KBM-7 (cell line): Measurements from ENCODE around the gene SYNGR1.

Experiments
- DNase-seq: peaks from one replicate; pipeline ENCODE4 v3.0.0-alpha.2; 2015
- in situ Hi-C: fragments of 300-500 bp; cut with MboI; formaldehyde crosslinking; loops from 2 replicates; pipeline ENCODE4 v1.14.3; 2020; ENCODE audit warnings: low sequenced_read_pairs, low pct_unique_long_range_greater_than_20kb, mixed read lengths

The SYNGR1 gene

GRCh38 chr22:39349967-39350726 is at the start of gene SYNGR1:
TSS of gene SYNGR1 (plus strand) at chr22:39349991. CDS start at chr22:39350011, 20 bp downstream.
- no peak for DNase-seq
- in situ Hi-C loops: no loop called here

GRCh38 chr22:39300186-39300830 is 49.5 kb upstream of the SYNGR1 start:
- peak; percentile 77 for DNase-seq
- in situ Hi-C loops: loop anchor here (10.0 kb wide), 1 partner anchor 126 kb away; no protein-coding TSS in a partner anchor

- DNase-seq: no peak
- in situ Hi-C loops: loop anchor here (10.0 kb wide), 1 partner anchor 126 kb away; no protein-coding TSS in a partner anchor
Observed at GRCh38 chr22:39301108-39301507, 48.7 kb upstream of the SYNGR1 start.

GRCh38 chr22:39301926-39302325 is 47.9 kb upstream of the SYNGR1 start:
- in situ Hi-C loops: loop anchor here (10.0 kb wide), 1 partner anchor 127 kb away; no protein-coding TSS in a partner anchor
- DNase-seq: no peak

- no peak for DNase-seq
- in situ Hi-C loops: loop anchor here (10.0 kb wide), 1 partner anchor 128 kb away; no protein-coding TSS in a partner anchor
Observed at GRCh38 chr22:39302431-39302960, 47.3 kb upstream of the SYNGR1 start.

GRCh38 chr22:39303358-39303757 is 46.4 kb upstream of the SYNGR1 start:
- in situ Hi-C loops: loop anchor here (10.0 kb wide), 1 partner anchor 129 kb away; no protein-coding TSS in a partner anchor
- no peak for DNase-seq

GRCh38 chr22:39303892-39304671 is 45.7 kb upstream of the SYNGR1 start:
- in situ Hi-C loops: loop anchor here (10.0 kb wide), 1 partner anchor 129 kb away; no protein-coding TSS in a partner anchor
- no peak for DNase-seq

- no peak for DNase-seq
- in situ Hi-C loops: loop anchor here (10.0 kb wide), 1 partner anchor 132 kb away; no protein-coding TSS in a partner anchor
Observed at GRCh38 chr22:39306456-39307361, 43.1 kb upstream of the SYNGR1 start.

GRCh38 chr22:39308614-39309363 is 41.0 kb upstream of the SYNGR1 start:
- in situ Hi-C loops: loop anchor here (10.0 kb wide), 1 partner anchor 134 kb away; no protein-coding TSS in a partner anchor
- no peak for DNase-seq

- no peak for DNase-seq
- in situ Hi-C loops: loop anchor here (10.0 kb wide), 1 partner anchor 135 kb away; no protein-coding TSS in a partner anchor
Observed at GRCh38 chr22:39309364-39309861, 40.4 kb upstream of the SYNGR1 start.

- no peak for DNase-seq
Observed at GRCh38 chr22:39309881-39310714, 39.7 kb upstream of the SYNGR1 start.

GRCh38 chr22:39311592-39312400 is 38.0 kb upstream of the SYNGR1 start:
- in situ Hi-C loops: no loop called here
- DNase-seq: no peak

More at GRCh38 chr22:39309881-39310714, 39.7 kb upstream of the SYNGR1 start:
- in situ Hi-C loops: loop anchor here (10.0 kb wide), 1 partner anchor 135 kb away; no protein-coding TSS in a partner anchor

- in situ Hi-C loops: no loop called here
- DNase-seq: no peak
Observed at GRCh38 chr22:39312410-39312809, 37.4 kb upstream of the SYNGR1 start.

- in situ Hi-C loops: no loop called here
- DNase-seq: no peak
Observed at GRCh38 chr22:39313258-39314001, 36.4 kb upstream of the SYNGR1 start.
